MM.1S (cell line): ENCODE measurements around the gene SCAPER.

Source experiments
- DNase-seq: peaks from one replicate; pipeline ENCODE4 v3.0.0-alpha.2; 2015
- H2AFZ ChIP-seq: fragments of 300-600 bp; sonication (generic); 2 replicates; pipeline ENCODE4 v1.6.0; 2016; ENCODE audit warnings: antibody characterized with exemption, low read length
- H3F3A ChIP-seq: fragments of 300-600 bp; sonication (generic); 2 replicates; pipeline ENCODE4 v1.6.1; 2016; ENCODE audit warnings: mild to moderate bottlenecking, antibody characterized with exemption, low read length, moderate library complexity, mixed read lengths; ENCODE audit not compliant: insufficient read depth
- H3K27ac ChIP-seq: fragments of 300-600 bp; sonication (generic); 2 replicates; pipeline ENCODE4 v1.5.1; 2016; ENCODE audit warnings: mild to moderate bottlenecking, low read length
- H3K27me3 ChIP-seq: fragments of 300-600 bp; sonication (generic); replicated peaks from 2 replicates; pipeline ENCODE4 v1.6.0; 2016; ENCODE audit warnings: low read length; ENCODE audit not compliant: insufficient read depth
- H3K36me3 ChIP-seq: fragments of 300-600 bp; sonication (generic); replicated peaks from 2 replicates; pipeline ENCODE4 v1.6.1; 2016; ENCODE audit warnings: mild to moderate bottlenecking, low read length, mixed read lengths; ENCODE audit not compliant: insufficient read depth
- H3K4me1 ChIP-seq: fragments of 300-600 bp; sonication (generic); 2 replicates; pipeline ENCODE4 v1.6.1; 2016; ENCODE audit warnings: low read length, mixed read lengths
- H3K4me2 ChIP-seq: fragments of 300-600 bp; sonication (generic); 2 replicates; pipeline ENCODE4 v1.6.0; 2016; ENCODE audit warnings: low read depth, low read length
- H3K4me3 ChIP-seq: fragments of 300-600 bp; sonication (generic); 2 replicates; pipeline ENCODE4 v1.5.1; 2016; ENCODE audit warnings: low read length, mixed read lengths
- H3K79me2 ChIP-seq: fragments of 300-600 bp; sonication (generic); 2 replicates; pipeline ENCODE4 v1.6.1; 2016; ENCODE audit warnings: mixed run types, low read length, mixed read lengths
- H3K9ac ChIP-seq: fragments of 300-600 bp; sonication (generic); 2 replicates; pipeline ENCODE4 v1.6.1; 2016; ENCODE audit warnings: low read length, mixed read lengths
- H3K9me2 ChIP-seq: fragments of 300-600 bp; sonication (generic); replicated peaks from 2 replicates; pipeline ENCODE4 v1.6.1; 2016; ENCODE audit warnings: mild to moderate bottlenecking, low read length, mixed read lengths; ENCODE audit not compliant: insufficient read depth
- H3K9me3 ChIP-seq: fragments of 300-600 bp; sonication (generic); replicated peaks from 2 replicates; pipeline ENCODE4 v1.6.1; 2016; ENCODE audit warnings: mild to moderate bottlenecking, low read length, mixed read lengths; ENCODE audit not compliant: insufficient read depth
- H4K20me1 ChIP-seq: fragments of 300-600 bp; sonication (generic); 2 replicates; pipeline ENCODE4 v1.6.1; 2016; ENCODE audit warnings: mild to moderate bottlenecking, low read length, moderate library complexity, mixed read lengths; ENCODE audit not compliant: insufficient read depth
- EZH2 ChIP-seq: fragments of 300-600 bp; sonication (generic); optimal IDR thresholded peaks from 2 replicates; pipeline ENCODE3; 2017; ENCODE audit warnings: low read depth, mild to moderate bottlenecking, antibody characterized with exemption, low read length, mixed read lengths
- EZH2phosphoT487 ChIP-seq: fragments of 300-600 bp; sonication (generic); IDR thresholded peaks from 2 replicates; pipeline ENCODE4 v1.6.1; 2018; ENCODE audit warnings: antibody characterized with exemption, low read length
- TF ChIP-seq, protein P1 (sequence below): fragments of 300-600 bp; sonication (generic); IDR thresholded peaks from 2 replicates; pipeline ENCODE4 v1.5.1; 2016; ENCODE audit warnings: antibody characterized with exemption, low read length, mixed read lengths

Gene SCAPER

DNA sequence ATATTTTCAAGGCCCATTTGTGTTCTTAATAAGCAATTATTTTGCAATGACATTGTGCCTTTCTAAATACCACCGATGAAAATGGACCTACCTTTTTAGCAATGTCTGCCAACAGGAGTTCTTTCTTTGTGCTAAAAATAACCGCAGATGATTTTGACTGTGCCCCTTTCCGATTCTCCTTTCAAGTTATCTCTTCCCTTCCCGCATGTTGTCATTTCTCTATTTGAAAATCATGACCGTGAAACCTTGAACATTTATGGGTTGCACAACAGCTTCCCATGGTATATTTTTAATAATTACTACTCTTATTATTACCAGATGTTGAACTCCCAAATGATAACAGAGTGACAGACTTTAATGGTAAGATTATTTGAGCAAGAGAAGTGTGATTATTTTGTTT, 583.5 kb downstream of the SCAPER start:
- Histone ChIP-seq H4K20me1 (no peaks in the 10 kb centered on the region), H2AFZ (no peak overlapping the region), H3K27me3 (no peaks in the 10 kb centered on the region), H3K9me2 (no peaks in the 10 kb centered on the region), H3K79me2 (no peaks in the 10 kb centered on the region), H3K9ac (no peak overlapping the region), H3K4me3 (no peak overlapping the region), H3F3A (no peaks in the 10 kb centered on the region), H3K4me1 (no peaks in the 10 kb centered on the region), H3K27ac (no peak overlapping the region), H3K4me2 (no peak overlapping the region), H3K36me3 (no peaks in the 10 kb centered on the region), H3K9me3 (no peaks in the 10 kb centered on the region)
- DNase-seq: no peak
- no peak for TF ChIP-seq EZH2
- no peak for TF ChIP-seq EZH2phosphoT487
- TF ChIP-seq, protein P1, sequence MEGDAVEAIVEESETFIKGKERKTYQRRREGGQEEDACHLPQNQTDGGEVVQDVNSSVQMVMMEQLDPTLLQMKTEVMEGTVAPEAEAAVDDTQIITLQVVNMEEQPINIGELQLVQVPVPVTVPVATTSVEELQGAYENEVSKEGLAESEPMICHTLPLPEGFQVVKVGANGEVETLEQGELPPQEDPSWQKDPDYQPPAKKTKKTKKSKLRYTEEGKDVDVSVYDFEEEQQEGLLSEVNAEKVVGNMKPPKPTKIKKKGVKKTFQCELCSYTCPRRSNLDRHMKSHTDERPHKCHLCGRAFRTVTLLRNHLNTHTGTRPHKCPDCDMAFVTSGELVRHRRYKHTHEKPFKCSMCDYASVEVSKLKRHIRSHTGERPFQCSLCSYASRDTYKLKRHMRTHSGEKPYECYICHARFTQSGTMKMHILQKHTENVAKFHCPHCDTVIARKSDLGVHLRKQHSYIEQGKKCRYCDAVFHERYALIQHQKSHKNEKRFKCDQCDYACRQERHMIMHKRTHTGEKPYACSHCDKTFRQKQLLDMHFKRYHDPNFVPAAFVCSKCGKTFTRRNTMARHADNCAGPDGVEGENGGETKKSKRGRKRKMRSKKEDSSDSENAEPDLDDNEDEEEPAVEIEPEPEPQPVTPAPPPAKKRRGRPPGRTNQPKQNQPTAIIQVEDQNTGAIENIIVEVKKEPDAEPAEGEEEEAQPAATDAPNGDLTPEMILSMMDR: no peak

- Histone ChIP-seq H3K9ac (no peak overlapping the region), H4K20me1 (no peaks in the 10 kb centered on the region), H3K36me3 (no peaks in the 10 kb centered on the region), H3K4me1 (no peaks in the 10 kb centered on the region), H3F3A (no peaks in the 10 kb centered on the region), H3K27me3 (no peaks in the 10 kb centered on the region), H3K9me3 (no peaks in the 10 kb centered on the region), H3K79me2 (no peaks in the 10 kb centered on the region), H3K4me3 (no peak overlapping the region), H3K27ac (no peak overlapping the region), H2AFZ (no peak overlapping the region), H3K9me2 (no peaks in the 10 kb centered on the region), H3K4me2 (no peak overlapping the region)
- DNase-seq: no peak
- TF ChIP-seq EZH2phosphoT487 (no peak), EZH2 (no peak)
- TF ChIP-seq, protein P1: no peak
Observed at GRCh38 chr15:76321171-76321570, 584.0 kb downstream of the SCAPER start.

DNA sequence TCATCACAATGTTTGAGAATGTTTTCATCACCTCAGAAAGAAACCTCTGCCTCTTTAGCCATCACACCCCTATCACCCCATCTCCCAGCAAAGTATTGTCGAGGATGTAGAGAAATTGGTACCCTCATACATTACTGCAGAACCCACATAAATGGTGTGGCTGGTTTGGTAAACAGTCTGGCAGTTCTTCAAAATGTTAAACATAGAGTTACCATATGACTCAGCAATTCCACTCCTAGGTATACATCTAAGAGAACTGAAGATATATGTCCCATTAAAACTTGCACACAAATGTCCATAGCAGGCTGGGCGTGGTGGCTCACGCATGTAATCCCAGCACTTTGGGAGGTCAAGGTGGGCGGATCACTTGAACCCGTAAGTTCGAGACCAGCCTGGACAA, 585.1 kb downstream of the SCAPER start:
- no peak for DNase-seq
- Histone ChIP-seq H2AFZ (no peak overlapping the region), H3K36me3 (no peaks in the 10 kb centered on the region), H3F3A (no peaks in the 10 kb centered on the region), H3K4me3 (no peak overlapping the region), H3K9ac (no peak overlapping the region), H4K20me1 (no peaks in the 10 kb centered on the region), H3K4me1 (no peaks in the 10 kb centered on the region), H3K9me3 (no peaks in the 10 kb centered on the region), H3K79me2 (no peaks in the 10 kb centered on the region), H3K27me3 (no peaks in the 10 kb centered on the region), H3K4me2 (no peak overlapping the region), H3K27ac (no peak overlapping the region), H3K9me2 (no peaks in the 10 kb centered on the region)
- TF ChIP-seq EZH2phosphoT487: no peak
- TF ChIP-seq EZH2: no peak
- TF ChIP-seq, protein P1: no peak
